HTR-8/SVneo (cell line): ENCODE data around the gene NUP98.

Experiments
- DNase-seq: peaks from one replicate; pipeline ENCODE4 v3.0.0; 2011; ENCODE audit warnings: low spot score, mixed read lengths; ENCODE audit not compliant: insufficient read length
- FAIRE-seq: peaks from 2 replicates; lab custom pipeline; 2011; peaks lifted over from hg19 to GRCh38; lab: Jason Lieb, UNC

The NUP98 gene

DNA sequence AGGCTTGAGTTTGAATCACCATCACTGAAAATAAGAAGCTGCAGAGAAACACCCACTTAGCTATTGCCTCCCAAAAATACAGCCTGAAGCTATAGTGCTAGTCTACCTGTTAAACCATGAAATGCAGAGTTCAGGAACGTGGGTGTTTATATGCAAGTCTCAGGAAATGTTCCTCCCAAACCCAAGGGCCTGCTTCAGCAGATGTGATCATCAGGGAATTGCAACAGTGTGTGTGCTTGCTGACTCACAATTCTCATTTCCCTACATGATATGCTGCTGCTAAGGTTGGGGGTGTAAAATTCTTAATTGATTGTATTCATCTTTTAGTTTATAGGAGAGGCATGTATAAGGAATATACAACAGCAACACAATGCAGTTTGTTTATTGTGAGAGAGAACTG lies 49.6 kb downstream of the NUP98 start:
- FAIRE-seq (no peak), DNase-seq (no peak)

DNA sequence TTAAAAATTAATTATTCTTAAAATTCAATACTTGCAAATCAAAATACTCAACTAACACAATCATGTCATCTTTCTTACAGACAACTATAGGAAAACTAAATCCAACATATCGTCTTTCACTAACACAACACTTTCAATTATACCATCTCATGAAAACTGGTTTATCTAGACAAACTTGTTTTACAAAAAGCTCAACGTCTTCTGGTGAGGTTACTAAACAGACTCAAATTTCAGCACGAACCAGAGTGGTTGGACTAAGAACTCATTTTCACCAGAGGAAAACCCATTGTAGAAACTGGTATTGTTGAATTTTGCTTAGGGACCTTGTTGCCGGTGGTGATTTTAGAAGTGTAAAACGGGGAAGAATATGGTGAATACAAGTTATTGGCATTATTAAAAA lies 52.2 kb downstream of the NUP98 start:
- no peak for DNase-seq
- no peak for FAIRE-seq

DNA sequence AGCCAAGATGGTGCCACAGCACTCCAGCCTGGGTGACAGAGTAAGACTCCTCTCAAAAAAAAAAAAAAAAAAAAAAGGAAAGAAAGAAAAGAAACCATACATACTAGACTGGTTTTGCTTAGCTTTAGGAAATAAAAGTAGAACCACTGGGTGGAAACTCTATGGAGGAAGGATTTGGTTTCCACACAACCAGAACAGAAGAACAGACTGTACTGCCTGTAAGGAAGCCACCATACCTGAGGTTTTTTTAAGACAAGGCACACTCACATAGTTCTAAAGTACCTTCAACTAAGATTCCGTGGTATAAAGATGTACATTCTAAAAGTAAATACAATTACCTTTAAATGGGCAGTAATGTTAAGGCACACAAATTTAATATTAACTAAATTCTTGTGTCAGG lies 58.6 kb downstream of the NUP98 start:
- FAIRE-seq (no peak), DNase-seq (no peak)

DNA sequence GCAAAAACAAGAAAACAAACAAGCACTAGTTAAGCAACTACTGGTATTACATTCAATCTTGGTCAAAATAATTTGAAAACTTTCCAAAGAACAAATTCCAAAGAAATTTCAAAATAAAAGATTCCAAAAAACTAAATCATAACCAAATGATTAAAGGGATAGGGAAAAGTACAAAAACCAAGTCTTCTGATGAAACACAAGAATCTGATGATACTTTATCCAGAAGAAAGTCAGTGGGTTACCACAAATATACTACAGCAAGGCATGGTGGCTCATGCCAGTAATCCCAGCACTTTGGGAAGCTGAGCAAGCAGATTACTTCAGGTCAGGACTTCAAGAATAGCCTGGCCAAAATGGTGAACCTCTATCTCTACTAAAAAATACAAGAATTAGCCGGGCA lies 59.1 kb downstream of the NUP98 start:
- FAIRE-seq: no peak
- DNase-seq: no peak

DNA sequence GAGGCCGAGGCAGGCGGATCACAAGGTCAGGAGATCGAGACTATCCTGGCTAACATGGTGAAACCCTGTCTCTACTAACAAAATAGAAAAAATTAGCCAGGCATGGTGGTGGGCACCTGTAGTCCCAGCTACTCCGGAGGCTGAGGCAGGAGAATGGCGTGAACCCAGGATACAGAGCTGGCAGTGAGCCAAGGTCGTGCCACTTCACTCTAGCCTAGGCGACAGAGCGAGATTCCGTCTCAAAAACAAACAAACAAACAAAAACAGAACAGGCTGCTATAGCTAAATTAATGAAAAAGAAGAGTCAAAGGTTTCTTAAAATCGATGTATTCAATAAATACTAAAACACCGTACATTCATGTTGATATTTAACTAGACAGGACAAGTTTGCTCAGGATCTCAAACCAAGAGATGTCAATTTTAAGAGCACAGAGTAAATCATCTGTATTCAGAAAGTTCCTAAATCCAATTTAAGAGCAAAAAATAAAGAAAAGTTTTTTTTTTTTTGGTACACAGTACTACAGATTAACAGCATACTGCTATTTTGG lies 59.9 kb downstream of the NUP98 start:
- no peak for FAIRE-seq
- DNase-seq: no peak

DNA sequence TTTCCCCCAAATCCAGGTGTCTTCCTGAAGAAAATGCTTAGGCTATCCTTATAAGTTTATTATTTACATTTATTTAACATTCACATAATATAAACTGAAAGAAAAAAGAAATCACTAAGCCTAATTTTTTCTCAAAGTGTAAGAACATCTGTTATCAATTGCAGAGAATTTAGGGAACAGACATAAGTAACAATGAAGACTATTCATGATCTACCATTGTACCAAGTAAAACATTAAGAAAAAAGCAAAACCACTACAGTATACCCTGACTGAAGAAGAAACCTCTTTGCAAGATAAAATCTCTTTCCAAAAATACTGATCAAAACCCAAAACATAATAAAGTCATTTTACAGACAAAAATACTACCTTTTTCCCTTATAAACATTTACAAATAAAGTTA lies 60.5 kb downstream of the NUP98 start:
- DNase-seq: no peak
- FAIRE-seq: no peak

DNA sequence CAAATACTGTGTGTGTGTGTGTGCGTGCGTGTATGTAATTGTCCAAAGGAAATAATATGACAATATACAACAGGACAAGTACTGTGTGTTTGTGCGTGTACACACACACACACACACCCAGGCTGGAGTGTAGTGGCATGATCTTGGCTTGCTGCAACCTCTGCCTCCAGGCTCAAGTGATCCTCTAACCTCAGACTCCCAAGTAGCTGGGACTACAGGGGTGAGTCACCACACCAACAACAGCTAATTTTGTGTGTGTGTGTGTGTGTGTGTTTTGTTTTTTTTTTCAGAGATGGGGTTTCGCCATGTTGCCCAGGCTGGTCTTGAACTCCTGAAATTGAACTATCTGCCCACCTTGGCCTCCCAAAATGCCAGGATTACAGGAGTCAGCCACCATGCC lies 61.5 kb downstream of the NUP98 start:
- DNase-seq (no peak), FAIRE-seq (no peak)

DNA sequence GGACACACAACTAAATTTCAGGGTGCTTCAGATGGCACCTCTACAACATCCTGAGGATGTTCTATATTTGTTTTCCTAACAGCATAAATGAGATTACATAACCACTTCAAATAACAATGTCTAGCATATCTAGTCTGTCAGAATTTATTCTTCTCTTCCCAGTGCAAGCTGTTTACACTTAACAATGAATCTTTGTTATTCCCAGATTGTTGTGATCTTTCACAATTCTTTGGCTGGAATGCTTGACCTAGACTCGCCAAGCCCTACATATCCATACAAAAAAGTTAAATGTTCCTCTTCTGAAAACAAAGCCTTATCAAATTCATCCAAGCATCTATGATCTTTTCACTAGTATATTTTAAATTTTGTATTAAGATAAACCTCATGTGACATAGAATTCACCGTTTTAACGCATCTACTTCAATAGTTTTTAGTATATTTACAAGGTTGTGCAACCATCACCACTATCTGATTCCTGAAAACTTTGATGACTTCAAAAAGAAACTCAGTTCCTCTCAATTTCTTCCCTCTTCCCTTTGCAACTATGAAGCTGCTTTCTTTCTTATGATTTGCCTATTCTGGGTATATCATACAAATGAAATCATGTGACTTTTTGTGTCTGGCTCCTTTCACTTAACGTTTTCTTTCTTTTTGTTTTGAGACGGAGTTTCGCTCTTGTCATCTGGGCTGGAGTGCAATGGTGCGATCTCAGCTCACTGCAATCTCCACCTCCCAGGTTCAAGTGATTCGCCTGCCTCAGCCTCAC lies 64.5 kb downstream of the NUP98 start:
- no peak for FAIRE-seq
- no peak for DNase-seq

DNA sequence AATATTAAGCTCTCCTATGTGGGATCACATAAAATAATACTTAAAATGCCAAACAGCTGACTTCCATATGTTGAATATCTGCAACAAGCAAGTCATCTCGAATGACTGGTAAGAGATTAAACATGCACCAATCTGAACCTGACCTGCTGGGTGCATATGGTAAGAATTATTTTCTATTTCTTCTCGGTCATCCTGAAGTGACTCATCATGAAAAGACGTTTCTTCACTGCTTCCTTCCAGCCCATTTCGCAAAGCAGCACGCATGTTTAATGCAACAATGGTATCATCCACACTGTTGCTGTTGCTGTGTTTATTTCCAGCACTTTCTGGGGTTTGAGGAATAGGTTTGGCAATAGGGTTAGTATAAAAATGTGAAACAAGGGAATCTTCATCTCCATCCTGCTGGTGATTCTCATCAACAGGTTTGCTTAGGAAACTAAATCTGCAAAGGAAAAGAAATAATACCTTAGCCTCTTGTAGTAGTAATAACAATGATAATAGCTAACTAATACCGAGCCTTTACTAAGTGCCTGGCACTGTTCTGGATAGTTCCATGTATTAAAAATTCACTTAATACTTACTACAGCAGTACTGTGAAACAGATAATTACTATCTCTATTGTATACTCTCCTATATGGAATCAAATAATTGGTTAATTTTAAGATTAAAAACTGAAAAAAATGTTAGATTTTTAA lies 74.2 kb downstream of the NUP98 start:
- peak; percentile 54 for DNase-seq
- peak; percentile 63 for FAIRE-seq

DNA sequence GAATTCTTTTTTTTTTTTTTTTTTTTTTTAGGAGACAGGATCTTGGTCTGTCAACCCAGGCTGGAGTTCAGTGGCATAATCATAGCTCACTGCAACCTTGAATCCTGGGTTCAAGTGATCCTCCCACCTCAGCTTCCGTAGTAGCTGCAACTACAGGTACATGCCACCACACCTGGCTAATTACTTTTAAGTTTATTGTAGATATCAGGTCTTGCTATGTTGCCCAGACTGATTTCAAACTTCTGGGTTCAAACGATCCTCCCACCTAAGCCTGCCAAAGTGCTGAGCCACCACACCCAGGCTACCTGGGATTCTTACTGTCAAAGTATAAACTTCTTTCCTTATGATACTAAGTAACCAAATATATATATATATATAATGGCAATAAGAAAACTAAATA lies 75.3 kb downstream of the NUP98 start:
- FAIRE-seq (no peak), DNase-seq (no peak)

DNA sequence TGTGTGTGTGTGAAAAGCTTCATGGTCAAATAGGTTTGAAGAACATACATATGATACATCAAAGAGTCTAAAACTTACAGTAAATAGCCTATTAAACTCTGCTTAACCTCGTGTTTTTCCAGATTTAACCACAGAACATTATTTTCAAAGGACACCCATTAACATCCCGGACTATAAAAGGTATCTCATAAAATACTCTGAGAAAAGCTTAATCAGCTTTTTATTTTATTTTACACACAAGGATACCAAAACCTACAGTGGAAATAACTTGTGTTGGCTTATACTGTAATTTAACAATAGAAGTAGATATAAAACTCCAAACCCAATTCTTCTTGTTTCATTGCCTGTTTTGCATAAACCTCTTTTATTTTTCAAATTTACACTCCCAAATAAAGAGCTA lies 76.4 kb downstream of the NUP98 start:
- no peak for FAIRE-seq
- DNase-seq: no peak

DNA sequence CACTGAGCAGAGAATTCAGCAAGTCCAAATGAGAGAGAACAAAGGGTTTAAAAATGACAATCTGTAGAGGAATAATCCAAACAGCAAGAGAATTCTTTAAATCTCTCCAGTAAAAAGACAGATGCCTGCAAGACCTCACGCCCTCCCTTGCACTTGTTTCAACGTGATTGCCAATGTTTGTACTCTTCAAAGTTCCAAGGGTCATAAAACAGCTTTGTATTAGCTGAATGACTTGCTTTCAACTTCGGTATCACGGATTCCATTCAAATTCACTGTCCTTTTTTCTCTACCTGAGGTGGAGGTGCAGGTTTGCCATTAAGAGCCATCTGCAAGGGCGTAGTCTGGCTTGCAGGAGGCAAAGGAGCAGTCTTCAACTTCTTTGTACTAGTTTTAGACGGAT lies 85.1 kb downstream of the NUP98 start:
- no peak for DNase-seq
- no peak for FAIRE-seq

DNA sequence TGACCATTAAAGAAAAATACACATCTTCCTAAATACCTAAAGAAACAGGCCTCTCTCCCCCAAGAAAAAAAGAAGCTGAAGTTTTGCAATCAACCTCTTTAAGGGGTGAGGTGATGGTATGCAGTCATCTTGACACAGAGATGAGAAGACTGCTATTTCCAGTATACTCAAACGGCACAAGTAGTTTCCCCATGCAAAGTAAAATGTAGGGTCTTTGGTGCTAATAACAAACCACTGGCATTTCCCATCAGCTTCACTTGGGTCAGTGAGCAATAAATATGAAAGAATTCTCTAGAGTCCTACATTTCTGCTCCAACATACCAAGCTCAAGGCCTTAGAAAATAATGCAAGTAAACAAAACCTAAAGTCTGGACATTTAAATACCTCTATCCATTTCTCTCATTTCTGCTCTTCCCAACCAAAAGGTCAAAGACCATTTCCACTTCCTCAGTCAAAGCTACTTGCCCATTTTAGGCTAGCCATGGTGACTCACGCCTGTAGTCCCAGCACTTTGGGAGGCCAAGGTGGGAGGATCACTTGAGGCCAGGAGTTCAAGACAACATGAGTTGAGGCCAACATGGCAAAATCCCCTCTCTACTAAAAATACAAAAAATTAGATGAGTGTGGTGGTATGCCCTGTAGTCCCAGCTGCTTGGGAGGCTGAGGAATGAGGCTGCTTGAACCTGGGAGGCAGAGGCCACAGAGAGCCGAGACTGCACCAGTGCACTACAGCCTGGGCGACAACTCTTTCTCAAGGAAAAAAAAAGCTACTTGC lies 86.7 kb downstream of the NUP98 start:
- FAIRE-seq: no peak
- DNase-seq: no peak

DNA sequence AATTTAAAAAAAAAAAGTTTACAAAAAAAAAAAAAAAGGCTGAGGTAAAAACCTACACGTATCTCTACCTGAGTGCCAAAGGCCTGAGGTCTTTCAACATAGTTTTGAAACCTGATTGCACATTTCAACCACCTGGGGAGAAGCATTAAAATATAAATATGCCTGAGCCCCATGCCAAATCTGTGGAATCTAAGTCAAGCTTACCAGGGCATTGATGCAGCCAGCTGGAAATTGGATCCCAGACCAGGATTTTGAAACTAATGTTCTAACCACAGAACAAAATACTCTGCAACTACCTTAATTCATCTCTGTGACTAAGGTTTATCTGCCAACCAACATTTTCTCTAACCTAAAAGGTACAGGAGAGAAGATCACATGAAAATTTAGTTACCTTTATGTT lies 87.4 kb downstream of the NUP98 start:
- FAIRE-seq (no peak), DNase-seq (no peak)

DNA sequence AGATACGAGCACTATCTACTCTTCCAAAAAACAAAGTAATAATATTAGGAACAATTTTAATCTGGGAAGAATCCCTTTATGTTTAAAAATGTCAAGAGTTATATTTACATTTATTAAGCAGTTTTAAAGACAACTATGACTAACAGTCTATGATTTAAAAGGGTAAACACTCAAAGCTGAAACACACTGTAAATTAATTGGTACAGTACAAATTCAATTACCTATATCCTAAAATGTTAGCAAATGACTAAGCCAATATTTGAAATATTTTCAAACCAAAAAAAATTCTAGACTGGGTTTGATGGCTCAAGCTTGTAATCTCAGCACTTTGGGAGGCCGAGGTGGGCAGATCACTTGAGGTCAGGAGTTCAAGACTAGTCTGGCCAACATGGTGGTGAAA lies 90.2 kb downstream of the NUP98 start:
- no peak for FAIRE-seq

DNA sequence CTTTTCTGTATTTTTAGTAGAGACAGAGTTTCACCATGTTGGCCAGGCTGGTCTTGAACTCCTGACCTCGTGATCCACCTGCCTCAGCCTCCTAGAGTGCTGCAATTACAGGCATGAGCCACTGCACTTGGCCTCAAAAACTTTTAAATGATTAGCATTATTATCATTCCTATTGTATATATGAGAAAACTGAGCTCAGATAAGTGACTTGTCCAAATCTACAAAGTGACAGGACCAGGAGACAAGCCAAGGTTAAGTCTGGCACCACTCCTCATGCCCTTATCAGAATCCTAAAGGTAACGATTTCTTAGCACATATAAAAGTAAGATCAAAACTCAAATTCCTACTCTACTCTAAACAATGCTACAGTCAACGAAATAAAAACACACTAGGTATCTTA lies 94.0 kb downstream of the NUP98 start:
- DNase-seq: no peak
- no peak for FAIRE-seq

More for the DNA sequence above, 90.2 kb downstream of the NUP98 start:
- no peak for DNase-seq

DNA sequence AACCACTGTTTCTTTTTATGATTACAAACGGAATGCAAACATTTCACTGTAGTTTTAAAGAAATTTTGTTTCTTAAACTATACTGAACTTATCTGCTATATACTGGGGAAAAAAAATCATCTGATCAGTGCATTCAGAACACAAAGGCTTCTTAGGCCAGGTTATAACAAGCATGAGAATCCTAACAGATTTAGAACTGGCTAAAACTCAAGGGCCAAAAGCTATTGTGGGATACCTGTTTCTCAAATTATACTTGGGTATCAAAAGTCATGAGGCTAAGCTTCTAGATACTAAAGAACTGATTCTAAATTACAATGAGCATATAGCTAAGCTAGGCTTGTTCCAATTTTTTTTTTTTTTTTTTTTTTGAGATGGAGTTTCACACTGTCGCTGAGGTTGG lies 96.4 kb downstream of the NUP98 start:
- FAIRE-seq (no peak), DNase-seq (no peak)

DNA sequence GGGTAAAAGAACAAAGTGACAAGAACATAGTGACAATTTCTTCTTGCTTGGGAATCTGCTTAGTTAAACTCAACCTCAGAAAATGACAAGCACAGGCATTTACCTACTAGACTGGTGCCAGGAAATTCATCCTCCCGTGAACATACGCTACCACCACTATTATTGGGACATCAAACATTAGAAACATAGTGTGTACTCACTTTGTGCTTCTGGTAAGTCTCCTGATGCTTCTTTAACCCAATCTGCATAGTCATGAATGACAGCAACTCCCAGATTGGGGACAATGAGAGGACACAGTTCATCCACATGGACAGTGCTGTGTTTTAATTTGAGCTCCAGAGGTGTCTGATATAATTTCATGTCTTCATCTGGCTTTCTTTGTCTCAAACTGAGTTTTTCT lies 96.9 kb downstream of the NUP98 start:
- no peak for FAIRE-seq
- DNase-seq: no peak

DNA sequence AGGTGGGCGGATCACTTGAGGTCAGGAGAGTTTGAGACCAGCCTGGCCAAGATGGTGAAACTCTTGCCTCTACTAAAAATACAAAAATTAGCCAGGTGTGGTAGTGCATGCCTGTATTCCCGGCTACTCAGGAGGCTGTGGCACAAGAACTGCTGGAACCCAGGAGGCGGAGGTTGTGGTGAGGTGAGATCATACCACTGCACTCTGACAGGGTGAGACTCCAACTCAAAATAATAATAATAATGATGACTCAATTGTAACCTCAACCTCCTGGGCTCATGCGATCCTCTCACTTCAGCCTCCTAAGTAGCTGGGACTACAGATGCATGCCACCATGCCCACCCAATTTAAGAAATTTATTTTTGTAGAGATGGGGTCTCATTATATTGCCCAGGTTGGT lies 110.6 kb downstream of the NUP98 start:
- no peak for FAIRE-seq

DNA sequence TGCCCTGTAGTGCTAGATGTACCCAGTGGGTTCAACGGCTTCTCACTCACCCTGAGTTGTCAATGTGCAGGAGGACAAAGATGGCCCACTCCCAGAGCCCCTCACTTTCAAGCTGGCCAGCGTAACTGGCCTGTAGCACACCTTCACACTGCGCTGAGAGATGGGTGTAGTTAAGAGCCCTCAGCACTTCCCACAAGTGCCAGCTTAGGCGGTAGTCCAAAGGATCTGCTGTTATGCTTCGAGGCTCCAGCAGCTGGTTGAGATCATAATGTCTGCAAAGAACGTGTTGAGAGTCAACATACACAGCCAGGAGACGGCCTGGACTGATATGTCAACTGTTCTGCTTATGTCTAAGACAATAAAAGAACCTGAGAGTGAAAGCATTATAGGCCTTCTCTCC lies 111.4 kb downstream of the NUP98 start:
- FAIRE-seq: no peak
- DNase-seq: no peak

More for the DNA sequence above, 110.6 kb downstream of the NUP98 start:
- DNase-seq: no peak

DNA sequence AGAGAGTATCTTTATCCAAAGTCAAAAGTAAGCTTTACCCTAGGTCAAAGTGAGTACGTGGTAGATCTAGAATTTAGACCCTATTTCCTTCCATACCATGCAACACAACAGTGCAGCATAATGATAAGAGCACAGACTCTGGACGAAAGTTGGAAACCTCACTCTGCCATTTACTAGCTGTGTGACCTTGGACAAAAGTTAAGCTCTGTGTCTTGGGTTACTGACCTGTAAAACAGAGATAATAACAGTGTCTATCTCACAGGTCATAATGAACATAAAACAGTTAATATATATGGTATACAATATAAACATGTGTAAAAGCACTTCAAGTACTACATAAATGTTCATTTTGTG lies 112.6 kb downstream of the NUP98 start:
- FAIRE-seq (no peak), DNase-seq (no peak)
